GM13976 (cell line): ENCODE data around the gene KCNAB2.
A peak's percentile ranks its signal among the peaks of the same experiment; 100 is the strongest.

Experiments used
- DNase-seq: peaks from one replicate; pipeline ENCODE4 v3.0.0; 2012; ENCODE audit warnings: low spot score
- CTCF ChIP-seq: IDR thresholded peaks from 2 replicates; pipeline ENCODE4 v1.5.1; 2012; ENCODE audit warnings: borderline replicate concordance, mild to moderate bottlenecking; ENCODE audit not compliant: insufficient read depth; ENCODE audit errors: extremely low read depth, missing control alignments, control extremely low read depth
- in situ Hi-C: fragments of 300-500 bp; cut with MboI; formaldehyde crosslinking; loops from one replicate; pipeline ENCODE4 v1.12.0; 2022; ENCODE audit warnings: low sequenced_read_pairs, mixed read lengths, inconsistent platforms; ENCODE audit not compliant: unreplicated experiment

Gene KCNAB2

GRCh38 chr1:6030547-6031261, 15.0 kb upstream of the KCNAB2 start:
- TF ChIP-seq CTCF = no peak
- DNase-seq = no peak
- in situ Hi-C loops = no loop called here

GRCh38 chr1:6033124-6033523, 12.6 kb upstream of the KCNAB2 start:
- no peak for DNase-seq
- no peak for TF ChIP-seq CTCF
- in situ Hi-C loops = no loop called here

- no peak for TF ChIP-seq CTCF
- no peak for DNase-seq
- in situ Hi-C loops = no loop called here
Measured at GRCh38 chr1:6033986-6034749, 11.5 kb upstream of the KCNAB2 start.

- in situ Hi-C loops = no loop called here
- no peak for TF ChIP-seq CTCF
- DNase-seq = no peak
Measured at GRCh38 chr1:6034750-6035096, 11.0 kb upstream of the KCNAB2 start.

GRCh38 chr1:6035303-6035702, 10.4 kb upstream of the KCNAB2 start:
- no peak for TF ChIP-seq CTCF

GRCh38 chr1:6035719-6036118, 10.0 kb upstream of the KCNAB2 start:
- in situ Hi-C loops = no loop called here
- DNase-seq = no peak
- TF ChIP-seq CTCF = peak; percentile 11

More at GRCh38 chr1:6035303-6035702, 10.4 kb upstream of the KCNAB2 start:
- DNase-seq = no peak
- in situ Hi-C loops = no loop called here
